GM12801 (cell line): ENCODE results near the gene MTFR1L.

Experiments used
- TF ChIP-seq, protein P1 (sequence below): IDR thresholded peaks from one replicate; pipeline ENCODE4 v1.5.1; 2011; ENCODE audit warnings: control low read depth; ENCODE audit not compliant: insufficient read length; ENCODE audit errors: extremely low read depth

The MTFR1L gene

DNA sequence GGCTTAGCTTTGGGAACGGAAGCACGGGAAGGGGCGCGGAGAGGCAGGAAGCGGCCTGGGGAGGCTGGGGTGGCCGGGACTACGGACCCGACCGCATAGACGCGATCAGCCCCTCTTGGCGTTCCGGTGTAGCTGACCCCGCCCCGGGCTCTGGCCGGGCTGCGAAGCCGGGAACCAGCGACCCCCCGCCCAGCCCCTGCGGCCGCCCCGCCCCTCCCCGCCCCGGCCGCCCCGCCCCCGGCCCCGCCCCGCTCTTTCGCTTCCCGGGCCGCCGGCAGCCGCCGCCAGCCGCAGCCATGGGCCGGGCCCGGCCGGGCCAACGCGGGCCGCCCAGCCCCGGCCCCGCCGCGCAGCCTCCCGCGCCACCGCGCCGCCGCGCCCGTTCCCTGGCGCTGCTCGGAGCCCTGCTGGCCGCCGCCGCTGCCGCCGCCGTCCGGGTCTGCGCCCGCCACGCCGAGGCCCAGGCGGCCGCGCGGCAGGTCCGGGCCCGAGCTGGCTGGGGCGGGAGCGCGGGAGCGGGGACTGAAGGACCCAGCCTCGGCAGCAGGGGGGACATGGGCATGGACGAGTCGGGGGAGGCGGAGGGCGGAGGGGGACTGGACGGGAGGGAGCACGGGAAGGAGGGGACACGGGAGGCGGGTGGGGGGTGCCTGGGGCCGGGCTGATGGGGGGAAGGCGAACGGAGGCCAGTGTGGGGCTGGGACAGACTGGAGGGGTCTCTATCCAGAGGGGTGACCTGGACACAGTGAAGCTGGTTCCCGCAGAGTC is 19.6 kb upstream of the MTFR1L start, which contains the start of gene SELENON:
SELENON (plus strand) TSS at position 259 of the 768 bp plus-strand sequence; CDS start at position 297, 38 bp downstream.
- TF ChIP-seq, protein P1, sequence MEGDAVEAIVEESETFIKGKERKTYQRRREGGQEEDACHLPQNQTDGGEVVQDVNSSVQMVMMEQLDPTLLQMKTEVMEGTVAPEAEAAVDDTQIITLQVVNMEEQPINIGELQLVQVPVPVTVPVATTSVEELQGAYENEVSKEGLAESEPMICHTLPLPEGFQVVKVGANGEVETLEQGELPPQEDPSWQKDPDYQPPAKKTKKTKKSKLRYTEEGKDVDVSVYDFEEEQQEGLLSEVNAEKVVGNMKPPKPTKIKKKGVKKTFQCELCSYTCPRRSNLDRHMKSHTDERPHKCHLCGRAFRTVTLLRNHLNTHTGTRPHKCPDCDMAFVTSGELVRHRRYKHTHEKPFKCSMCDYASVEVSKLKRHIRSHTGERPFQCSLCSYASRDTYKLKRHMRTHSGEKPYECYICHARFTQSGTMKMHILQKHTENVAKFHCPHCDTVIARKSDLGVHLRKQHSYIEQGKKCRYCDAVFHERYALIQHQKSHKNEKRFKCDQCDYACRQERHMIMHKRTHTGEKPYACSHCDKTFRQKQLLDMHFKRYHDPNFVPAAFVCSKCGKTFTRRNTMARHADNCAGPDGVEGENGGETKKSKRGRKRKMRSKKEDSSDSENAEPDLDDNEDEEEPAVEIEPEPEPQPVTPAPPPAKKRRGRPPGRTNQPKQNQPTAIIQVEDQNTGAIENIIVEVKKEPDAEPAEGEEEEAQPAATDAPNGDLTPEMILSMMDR: no peak

DNA sequence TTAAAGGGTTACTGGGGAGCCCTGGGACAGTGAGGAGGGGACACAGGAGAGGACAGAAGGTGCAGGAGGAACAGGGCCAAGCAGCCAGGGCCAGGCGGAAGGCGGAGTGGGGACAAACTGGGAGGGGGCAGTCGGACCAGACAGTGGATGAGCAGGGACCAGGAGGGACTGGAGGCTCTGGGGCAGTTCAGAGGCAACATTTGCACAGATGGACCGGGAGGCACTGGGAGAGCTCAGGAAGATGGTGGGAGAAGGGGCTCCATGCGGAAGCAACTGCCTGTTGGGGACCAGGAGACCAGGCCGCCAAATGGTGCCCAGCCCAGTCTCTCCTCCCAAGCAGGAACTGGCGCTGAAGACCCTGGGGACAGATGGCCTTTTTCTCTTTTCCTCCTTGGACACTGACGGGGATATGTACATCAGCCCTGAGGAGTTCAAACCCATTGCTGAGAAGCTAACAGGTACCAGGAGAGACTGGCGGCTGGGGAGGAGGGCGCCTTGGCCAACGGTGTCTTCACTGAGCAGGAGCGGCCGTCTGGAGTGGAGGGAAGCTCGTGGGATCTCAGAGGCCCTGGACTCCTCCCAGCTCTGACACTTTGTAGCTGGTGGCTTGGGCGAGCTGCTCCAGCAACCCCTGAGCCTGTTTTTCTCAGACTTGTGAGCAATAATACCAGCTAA is 18.9 kb upstream of the MTFR1L start:
- TF ChIP-seq, protein P1: no peak

DNA sequence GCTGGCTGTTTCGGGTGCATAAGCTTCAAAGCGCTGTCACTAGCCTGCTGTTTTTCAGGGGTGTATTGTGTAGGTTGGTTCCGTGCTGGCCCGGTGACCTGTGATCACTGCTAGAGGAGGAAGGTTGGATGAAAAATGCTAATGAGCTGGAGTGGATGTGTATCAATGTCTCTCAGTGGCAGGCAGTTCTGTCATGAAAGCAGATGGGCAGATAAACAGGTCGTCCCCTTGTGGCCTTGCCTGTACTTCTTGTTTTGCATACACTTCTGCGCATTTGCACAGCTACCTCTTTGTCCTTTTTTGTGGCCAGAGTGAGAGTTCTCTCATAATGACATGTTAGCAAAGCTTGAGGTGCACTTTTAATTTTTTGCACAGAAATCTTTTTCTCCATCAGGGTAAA is 16.8 kb upstream of the MTFR1L start:
- TF ChIP-seq, protein P1: no peak

DNA sequence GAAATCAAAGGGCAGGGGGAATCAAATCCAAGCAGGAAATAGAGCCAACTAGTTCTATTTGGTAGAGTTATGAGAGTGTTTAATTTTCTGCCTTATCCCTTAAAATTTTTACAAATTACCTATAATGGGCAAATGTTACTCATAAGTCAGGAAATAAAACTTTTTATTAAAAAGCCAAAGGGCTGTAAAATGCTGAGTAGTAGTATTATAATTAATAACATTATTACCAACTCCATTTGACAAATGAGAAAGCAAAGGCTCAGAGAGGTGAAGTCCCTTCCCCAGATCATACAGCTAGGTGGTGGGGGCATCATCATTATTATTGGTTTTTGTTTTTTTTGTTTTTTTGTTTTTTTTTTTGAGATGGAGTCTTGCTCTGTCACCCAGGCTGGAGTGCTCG is 16.4 kb upstream of the MTFR1L start:
- TF ChIP-seq, protein P1: no peak

DNA sequence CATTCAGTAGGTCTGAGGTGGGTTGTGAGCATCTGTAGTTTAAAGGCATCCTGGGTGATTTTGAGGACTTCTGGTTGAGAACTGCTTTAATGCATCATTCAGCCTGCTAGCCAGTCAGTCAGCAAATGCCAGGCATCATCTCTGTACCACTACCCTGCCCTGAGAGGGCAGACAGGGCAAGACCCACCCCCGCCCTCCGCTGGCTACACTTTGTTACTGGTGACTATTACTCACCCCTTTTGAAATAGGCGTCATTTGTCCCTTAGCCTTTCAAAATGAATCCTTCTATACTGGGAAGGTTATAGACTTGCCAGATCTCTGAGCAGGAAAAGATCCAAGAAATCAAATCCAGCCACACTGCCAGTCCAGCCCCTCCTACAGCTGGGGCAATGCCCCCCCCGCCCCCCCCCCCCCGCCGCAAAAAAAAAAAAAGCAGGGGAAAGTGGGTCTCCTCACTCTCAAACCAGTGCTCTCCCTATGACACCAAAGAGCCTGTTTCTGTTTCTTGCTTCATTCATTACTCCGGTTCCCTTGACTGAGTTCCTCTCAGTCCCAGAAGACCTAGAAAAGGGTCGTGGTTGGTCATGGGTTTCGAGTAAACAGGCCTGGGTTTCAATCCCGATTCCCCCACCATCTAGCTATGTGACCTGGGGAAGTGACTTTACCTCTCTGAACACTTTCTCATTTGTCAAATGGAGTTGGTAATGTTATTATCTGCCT is 15.3 kb upstream of the MTFR1L start:
- TF ChIP-seq, protein P1: no peak

DNA sequence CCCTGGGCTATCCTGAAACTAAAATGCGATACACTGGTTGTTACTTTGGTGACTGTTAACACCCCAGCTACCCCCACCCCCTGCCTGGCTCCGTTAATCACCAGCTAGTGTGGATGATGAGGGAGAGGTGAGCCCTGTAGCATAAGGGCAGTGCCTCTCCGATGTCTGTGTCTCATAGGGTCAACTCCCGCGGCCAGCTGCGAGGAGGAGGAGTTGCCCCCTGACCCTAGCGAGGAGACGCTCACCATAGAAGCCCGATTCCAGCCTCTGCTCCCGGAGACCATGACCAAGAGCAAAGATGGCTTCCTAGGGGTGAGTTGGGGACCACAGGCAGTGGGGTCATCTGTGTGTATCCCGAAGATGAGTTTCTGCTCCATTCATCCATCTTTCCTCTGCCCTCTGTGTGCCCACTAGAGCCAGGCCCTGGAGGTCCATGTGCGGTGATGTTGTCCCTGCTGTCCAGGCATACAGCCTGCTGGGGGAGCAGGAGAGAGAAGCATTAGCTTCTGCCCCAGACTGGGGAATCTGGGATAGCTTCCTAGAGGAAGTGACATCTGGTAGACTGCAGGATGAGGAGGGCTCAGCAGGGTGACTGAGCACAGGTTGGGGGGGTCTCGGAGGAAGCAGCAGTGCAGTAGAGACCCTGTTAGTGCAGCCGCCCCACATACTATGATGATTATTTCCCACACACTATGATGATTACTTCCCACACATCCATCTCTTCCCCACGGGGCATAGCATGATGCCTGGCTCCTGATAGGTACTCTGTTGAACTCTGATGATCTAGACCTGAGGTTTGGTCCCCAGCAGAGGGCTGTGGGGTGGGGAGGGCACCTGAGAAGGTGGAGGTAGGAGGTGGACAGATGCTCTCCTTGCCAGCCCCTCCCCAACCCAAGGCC is 14.5 kb upstream of the MTFR1L start:
- TF ChIP-seq, protein P1: no peak
